ENCODE measurements around the gene CFHR5.
A peak's percentile ranks its signal among the peaks of the same experiment; 100 is the strongest.
"Not testable (repeated sequence)": the region's sequence is repeated elsewhere in the genome, so short reads cannot be mapped to it uniquely, and the experiment has no call there.

CFHR5 gene

DNA sequence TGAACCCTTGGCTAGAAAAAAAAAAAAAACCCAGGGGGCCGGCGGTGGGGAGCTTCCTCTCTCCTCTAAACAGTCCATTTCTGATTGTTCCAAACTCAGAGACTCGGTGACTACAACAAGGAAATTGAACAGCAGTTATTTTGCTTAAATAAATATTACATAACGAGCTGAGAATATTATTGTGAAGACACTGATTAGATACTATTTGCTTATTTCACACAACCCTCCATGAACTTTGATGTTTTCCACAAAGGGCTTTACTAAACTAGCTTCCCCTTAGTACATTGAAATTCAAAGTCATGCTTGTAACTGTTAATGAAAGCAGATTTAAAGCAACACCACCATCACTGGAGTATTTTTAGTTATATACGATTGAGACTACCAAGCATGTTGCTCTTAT lies at the start of gene CFHR5:
Gene CFHR5, plus strand, starts transcription at position 279 of the 400 bp plus-strand sequence. Its CDS starts 109 bp downstream, at position 388.
- peak within 1 kb of the TSS; percentile 10; the same call in 1 of the 2 replicates for H3K27ac ChIP-seq
- TF ChIP-seq CTCF (conservative IDR thresholded peaks at IDR 0.05) (no peak), ZFX (IDR thresholded peaks at IDR 0.05) (no peak)

GRCh38 chr1:196932853-196933252 lies 44.5 kb upstream of the CFHR5 start:
- H3K27ac ChIP-seq, result not testable (repeated sequence)

- TF ChIP-seq CTCF (conservative IDR thresholded peaks at IDR 0.05) (peak; percentile 47), ZFX (IDR thresholded peaks at IDR 0.05) (0 out of 2 replicates have a peak, but pooled peaks have one; percentile 22)
- peak overlapping the region; percentile 65 for H3K27ac ChIP-seq
Measured at GRCh38 chr1:196933531-196934189, 43.7 kb upstream of the CFHR5 start.

- not testable (repeated sequence) for H3K27ac ChIP-seq
Measured at GRCh38 chr1:196941474-196941873, 35.9 kb upstream of the CFHR5 start.

DNA sequence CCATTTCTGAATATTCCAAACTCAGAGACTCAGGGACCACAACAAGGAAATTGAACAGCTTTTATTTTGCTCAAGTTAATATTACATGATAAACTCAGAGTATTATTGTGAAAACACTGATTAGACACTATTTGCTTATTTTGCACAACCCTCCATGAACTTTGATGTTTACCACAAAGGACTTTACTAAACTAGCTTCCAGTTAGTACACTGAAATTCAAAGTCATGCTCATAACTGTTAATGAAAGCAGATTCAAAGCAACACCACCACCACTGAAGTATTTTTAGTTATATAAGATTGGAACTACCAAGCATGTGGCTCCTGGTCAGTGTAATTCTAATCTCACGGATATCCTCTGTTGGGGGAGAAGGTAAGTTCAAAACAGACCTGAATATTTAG lies 33.8 kb upstream of the CFHR5 start, which contains the start of gene CFHR2:
Gene CFHR2, plus strand, starts transcription at position 171 of the 400 bp plus-strand sequence. Its CDS starts 143 bp downstream, at position 314.
- H3K27ac ChIP-seq, result not testable (repeated sequence)

DNA sequence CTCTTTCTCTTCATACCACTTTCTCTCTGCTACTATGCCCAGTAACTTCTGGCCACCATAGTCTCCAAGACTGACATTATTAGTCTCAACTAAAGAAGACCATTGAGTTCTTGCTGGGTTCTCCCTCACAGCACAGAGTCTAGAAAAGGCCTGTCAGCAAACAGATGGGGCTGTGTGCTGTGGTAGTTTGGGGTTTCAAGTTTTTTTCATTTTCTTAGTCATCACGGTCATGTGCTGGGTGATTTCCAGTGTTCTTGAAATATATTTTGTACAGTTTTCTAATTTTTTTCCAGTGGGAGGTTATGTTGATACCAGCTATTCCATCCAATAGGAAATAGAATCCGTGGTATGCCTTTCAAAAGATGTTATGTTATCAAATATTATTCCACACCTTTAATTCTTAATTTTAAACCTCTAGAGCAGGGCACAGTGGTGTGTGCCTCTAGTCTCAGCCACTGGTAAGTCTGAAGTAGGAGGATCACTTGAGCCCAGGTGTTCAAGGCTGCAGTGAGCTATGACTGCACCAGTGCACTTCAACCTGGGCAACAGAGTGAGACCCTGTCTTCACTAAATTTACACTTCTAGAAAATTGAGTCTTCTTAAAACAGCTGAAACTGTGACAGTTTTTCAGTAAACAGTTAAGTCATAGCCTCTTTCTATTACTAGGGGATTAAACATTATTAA lies 25.5 kb upstream of the CFHR5 start:
- H3K27ac ChIP-seq, result no peak overlapping the region
- TF ChIP-seq ZFX (IDR thresholded peaks at IDR 0.05) (no peak), CTCF (conservative IDR thresholded peaks at IDR 0.05) (no peak)

- H3K27ac ChIP-seq, result no peak overlapping the region
- TF ChIP-seq CTCF (conservative IDR thresholded peaks at IDR 0.05) (no peak), ZFX (IDR thresholded peaks at IDR 0.05) (no peak)
Measured at GRCh38 chr1:196954778-196955177, 22.6 kb upstream of the CFHR5 start.

GRCh38 chr1:196955926-196956325 lies 21.4 kb upstream of the CFHR5 start:
- H3K27ac ChIP-seq, result no peak overlapping the region
- TF ChIP-seq ZFX (IDR thresholded peaks at IDR 0.05) (no peak), CTCF (conservative IDR thresholded peaks at IDR 0.05) (no peak)

DNA sequence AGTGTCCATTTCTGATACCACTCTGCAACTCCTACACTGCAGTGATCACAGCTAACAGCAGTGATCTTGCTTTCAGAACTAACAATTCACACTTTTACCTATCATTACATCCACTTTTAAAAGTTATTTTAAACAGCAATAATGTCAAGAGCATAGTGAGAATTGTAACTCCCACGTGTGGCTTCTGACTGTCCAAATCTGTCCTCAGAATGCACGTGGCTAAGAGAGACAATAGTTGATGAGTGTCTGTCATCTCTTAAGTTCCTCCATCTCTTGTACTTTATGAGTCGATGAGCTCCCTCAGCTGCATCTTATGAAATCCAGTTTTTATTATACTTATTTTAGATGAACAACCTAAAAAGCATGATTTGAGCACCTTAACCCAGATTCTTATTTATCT lies 16.5 kb upstream of the CFHR5 start:
- no peak for TF ChIP-seq CTCF (conservative IDR thresholded peaks at IDR 0.05)
- TF ChIP-seq ZFX (IDR thresholded peaks at IDR 0.05), result no peak
- H3K27ac ChIP-seq, result no peak overlapping the region

Measured in C4-2B (cell line).